Pons (tissue), 1 donor: ENCODE measurements around the gene ZNF366.

Experiments used
- DNase-seq: peaks from one replicate; pipeline ENCODE4 v3.0.0-alpha.2; 2016; ENCODE audit warnings: low spot score

ZNF366 gene

DNA sequence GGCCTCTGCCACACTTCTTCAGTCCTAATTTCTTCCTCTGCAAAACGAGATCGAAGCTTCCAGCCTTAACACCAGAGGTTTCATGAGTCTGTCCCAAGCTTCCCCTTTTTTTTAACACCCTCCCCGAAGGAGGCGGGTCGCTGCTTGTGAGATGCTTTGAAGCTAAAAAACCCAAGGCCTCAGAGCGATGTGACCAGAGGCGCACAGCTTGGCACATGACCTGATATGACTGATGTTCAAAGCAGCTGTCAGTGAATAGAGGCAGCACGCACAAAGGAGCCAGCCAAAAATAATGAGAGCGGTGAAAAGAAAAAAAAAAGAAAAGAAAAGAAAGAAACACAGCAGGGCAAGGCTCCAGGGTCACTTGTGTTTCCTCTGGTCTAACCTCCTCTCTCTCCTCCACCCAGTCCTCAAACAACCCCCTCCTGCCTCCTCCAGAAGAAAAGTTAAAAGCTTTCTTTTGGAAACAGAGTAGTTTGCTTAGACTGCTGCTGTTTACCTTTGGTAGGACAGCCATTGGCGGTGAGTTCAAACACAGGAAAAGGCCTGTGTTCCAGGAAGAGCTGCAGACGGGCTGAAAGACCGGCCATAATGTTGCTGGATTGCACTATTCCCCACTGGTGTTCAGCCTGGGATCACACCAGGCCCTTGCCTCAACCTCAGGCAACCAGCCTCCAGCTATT, 10.9 kb upstream of the ZNF366 start:
- DNase-seq: peak; percentile 64

- no peak for DNase-seq
Observed at GRCh38 chr5:72516916-72517315, 9.7 kb upstream of the ZNF366 start.

- DNase-seq: no peak
Observed at GRCh38 chr5:72515211-72515610, 8.0 kb upstream of the ZNF366 start.

DNA sequence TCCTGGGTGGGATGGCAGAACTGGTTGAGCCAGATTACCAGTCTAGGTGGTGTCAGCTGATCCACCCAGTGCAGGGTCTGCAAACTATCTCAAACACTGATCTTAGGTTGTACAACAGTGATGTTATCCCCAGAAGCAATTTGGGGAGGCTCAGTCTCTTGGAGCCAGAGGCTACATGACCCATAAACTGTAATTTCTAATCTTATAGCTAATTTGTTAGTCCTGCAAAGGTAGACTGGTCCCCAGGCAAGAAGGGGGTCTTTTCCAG, 5.3 kb upstream of the ZNF366 start:
- DNase-seq: no peak

DNA sequence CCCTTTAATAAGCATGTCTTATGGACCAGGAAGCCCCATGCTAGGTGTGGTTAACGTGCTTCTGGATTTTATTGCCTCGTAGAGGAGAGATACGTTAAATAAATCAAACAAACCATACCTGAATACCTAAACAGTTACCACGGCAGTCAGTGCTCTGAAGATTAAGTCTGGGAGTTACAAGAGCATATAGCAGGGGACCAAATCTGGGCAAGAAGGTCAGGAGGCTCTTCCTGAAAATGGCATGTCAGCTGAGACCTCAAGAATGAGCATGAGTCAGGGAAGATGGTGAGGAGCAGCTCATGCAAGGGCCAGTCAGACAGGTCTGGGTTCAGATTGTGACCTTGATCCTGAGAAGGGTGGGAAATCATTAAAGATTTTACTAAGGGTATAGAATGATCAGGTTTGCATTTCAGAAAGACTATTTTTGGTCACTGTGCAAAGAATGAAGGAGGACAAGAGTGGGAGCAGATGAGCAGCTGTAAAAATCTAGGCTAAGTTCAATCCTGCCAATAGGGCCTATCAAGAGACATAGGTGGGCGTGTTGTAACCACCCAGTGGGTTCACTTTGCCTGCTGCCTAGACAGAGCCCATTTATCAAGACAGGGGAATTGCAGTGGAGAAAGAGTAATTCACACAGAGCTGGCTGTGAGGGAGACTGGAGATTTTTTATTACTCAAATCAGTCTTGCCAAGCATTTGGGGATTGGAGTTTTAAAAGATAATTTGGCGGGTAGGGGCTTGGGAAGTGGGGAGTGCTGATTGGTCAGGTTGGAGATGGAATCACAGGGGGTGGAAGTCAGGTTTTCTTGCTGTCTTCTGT, 4.8 kb upstream of the ZNF366 start:
- no peak for DNase-seq

DNA sequence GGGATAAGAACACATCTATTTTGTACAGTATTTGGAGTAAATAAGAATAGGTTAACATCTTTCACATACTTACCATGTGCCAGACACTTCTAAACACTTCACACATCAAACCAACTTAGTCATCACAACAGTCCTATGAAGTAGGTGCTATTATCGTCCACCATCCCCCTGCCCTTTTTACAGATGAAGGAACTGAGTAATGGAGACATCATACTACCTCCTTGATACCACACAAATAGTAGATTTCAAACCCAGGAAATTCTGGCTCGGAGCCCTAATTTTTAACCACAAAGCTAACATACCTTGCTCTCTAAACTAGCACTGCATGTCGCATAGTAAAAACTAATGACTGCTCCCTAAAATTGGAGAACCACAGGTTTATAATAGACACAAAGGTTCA, 4.2 kb upstream of the ZNF366 start:
- no peak for DNase-seq

DNA sequence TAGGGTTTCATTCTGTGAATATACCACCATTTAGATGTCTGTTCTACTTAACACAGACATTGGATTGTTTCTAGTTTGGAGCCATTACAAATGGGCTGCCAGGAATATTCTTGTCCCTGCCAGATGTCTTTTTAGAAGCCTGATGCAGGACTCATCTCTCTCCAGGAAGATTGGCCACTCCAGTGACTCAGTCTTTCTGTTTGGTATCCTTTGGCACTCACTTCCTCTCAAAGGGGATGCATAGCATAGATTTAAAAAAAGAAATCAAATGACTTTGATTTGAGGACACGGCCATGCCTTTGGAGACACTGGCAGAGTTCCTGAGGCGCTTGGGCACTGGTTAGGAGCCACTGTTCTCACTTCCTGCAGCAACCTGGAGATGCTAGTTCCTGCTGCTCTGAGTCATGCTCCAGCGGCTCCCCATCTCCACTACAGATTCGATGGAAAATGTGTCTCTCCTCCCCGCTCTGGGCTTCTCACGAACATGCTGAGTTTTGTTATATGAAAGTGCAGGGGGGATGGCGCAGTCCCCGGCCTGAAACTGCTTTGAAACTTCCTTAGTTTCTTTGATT, 3.5 kb upstream of the ZNF366 start:
- DNase-seq: peak; percentile 90

- DNase-seq: peak; percentile 64
Observed at GRCh38 chr5:72509401-72509800, 2.2 kb upstream of the ZNF366 start.

GRCh38 chr5:72508241-72509170, 1.3 kb upstream of the ZNF366 start:
- peak; percentile 37 for DNase-seq

GRCh38 chr5:72507907-72508238, 663 bp upstream of the ZNF366 start:
- DNase-seq: no peak

- DNase-seq: no peak
Observed at GRCh38 chr5:72506158-72506549, 1.1 kb downstream of the ZNF366 start.

- no peak for DNase-seq
Observed at GRCh38 chr5:72505539-72506157, 1.6 kb downstream of the ZNF366 start.

DNA sequence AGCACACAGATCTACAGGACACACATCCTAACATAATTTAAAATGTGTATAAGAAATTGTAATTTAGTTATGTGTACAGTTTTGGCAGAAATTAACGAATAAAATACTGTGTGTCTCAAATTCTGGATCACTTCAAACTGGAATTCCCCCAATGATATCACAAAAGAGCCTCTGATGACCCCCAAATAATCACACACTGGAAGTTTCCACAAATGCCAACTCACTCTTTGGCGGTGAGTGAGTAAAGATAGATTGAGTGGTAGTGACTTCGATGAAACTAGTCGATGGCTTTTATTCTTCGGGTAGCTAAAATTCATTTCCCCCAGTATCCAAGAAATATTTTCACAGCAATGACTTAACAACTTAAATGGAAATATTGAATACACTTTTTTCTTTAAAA, 2.2 kb downstream of the ZNF366 start:
- no peak for DNase-seq

GRCh38 chr5:72503888-72504491, 3.2 kb downstream of the ZNF366 start:
- no peak for DNase-seq

DNA sequence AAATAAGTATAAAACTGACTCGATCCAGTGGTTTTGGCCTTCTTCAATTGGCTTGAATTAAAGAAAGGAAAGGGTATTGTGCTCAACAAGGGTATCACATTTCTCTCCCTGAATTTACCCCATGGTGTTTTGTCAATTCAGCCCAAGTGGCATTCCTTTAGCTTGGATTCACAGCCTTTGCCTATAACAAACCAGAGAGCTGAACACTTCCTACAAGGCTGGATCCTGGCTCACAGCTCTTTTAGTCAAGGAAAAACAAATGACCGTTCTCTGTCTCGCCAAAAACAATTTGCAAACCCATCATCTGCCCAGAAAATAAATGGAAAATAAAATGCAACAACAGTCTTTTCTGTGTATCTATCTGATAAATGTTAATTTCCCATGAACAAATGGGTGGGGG, 5.7 kb downstream of the ZNF366 start:
- peak; percentile 31 for DNase-seq

DNA sequence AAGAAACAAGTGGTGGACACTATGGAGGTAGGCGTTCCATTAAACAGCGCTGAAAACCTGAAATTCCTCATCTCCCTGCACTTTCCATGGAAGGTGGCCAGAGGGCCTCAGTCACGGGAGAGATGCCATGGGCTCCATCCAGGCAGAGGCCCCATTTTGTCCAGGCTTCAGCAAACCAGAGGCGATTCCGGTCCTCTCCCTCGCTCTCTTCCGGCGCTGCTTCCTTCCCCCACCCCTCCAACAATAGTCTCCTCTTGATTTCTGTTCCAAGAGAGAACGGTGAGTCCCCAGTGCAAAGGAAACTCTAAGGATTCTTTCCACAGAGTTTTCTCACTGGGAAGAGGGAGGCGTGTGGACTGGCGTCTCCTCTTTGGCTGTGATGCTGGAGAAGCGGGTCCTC, 7.5 kb downstream of the ZNF366 start:
- DNase-seq: no peak

GRCh38 chr5:72499090-72499489, 8.1 kb downstream of the ZNF366 start:
- DNase-seq: no peak

DNA sequence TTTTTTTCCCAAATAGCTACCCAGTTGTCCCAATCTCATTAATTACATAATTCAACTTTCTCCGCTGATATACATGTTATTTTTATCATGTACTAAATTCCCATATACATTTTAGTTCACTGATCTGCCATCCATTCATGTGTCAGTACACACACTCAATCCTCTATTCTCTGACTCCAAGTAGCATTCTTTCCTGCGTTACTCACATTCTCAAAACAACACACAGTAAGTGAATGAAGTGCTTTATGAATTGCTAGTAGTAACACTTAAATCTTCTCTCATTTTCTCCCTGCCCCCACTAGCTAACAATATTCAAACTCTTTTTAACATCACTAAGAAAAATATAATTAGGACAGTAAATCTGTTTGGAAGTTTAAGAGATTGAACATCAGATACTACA, 8.9 kb downstream of the ZNF366 start:
- no peak for DNase-seq

DNA sequence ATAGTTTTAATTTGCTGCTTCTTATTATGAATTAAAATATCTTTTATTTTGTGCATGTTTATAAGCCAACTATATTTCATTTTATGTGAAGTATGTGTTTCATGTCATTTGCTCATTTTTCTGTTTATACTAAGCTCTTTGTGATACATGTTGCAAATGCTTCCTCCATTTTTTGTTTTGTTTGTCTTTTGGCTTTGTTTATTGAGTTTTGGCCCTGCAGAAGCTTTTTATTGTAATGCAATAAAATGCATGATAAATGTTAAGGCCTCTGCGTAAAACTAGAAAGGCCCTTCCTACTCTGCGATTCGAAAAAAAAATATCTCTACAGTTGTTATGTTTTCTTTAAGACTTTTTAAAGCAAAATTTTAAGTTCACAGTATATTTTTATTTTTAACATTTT, 9.4 kb downstream of the ZNF366 start:
- DNase-seq: no peak

GRCh38 chr5:72495410-72495809, 11.8 kb downstream of the ZNF366 start:
- no peak for DNase-seq

DNA sequence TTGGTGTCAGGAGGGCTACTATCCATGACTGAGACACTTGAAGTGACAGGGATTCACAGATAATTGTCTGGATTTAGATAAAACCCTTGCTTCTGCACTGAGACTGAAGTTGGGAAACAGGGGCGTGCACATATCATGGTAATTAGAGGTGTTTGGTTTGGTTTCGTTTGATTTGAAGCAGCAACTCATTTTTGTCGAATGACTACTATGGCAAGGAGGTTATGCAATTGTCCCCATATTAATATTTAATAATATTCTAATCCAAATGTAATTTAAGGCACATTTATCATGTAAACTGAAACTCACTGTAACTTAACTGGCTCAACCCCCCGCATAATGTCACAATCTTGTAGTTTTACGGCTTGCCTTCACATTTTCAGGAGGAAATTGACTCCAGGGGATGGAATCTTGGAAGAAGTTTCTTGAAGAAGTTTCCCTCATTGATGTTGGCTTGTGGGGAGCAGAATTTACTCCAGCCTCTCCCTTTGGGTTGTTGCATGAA, 12.5 kb downstream of the ZNF366 start:
- DNase-seq: no peak

DNA sequence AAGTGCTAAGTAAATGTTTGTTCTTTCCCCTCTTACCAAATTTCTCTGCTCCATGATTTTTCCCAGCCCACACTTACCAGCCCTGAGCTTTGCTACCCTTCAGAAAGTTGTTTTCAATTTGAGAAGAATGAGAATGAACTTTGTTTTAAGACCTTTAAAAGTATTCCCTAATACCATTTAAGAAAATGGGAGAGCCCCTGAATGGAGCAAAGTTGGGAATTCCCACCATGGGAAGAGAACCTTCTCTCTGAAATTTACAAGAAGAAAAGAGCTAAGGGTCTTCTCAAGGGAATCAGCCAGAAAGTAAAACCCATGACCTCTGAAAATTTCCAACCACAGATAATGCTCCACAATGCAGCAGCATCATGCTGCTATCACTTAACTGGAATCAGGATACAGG, 17.7 kb downstream of the ZNF366 start:
- DNase-seq: no peak
